GM12878 (cell line): ENCODE measurements around the gene NDOR1. TPM values are rescaled to one million over a fixed set of nuclear protein-coding genes. Genes with fewer than 3 reads are reported as not detected.

Experiments
- FOS ChIP-seq: IDR thresholded peaks from 3 replicates; pipeline ENCODE4 v1.6.1; 2011; ENCODE audit warnings: borderline replicate concordance; ENCODE audit not compliant: insufficient read length; ENCODE audit errors: extremely low read depth
- IRF4 ChIP-seq: IDR thresholded peaks from 2 replicates; pipeline ENCODE4 v1.6.1; 2011; ENCODE audit warnings: low read depth, low read length
- MAX ChIP-seq: IDR thresholded peaks from 2 replicates; pipeline ENCODE4 v1.6.1; 2012; ENCODE audit warnings: low read depth, low read length, improper control_type of control experiment
- MTA2 ChIP-seq: fragments of 450-650 bp; IDR thresholded peaks from 2 replicates; pipeline ENCODE4 v1.6.1; 2016; ENCODE audit warnings: low read depth, mild to moderate bottlenecking, moderate library complexity
- POLR2A ChIP-seq: IDR thresholded peaks from 2 replicates; pipeline ENCODE4 v1.6.1; 2011; ENCODE audit warnings: low read depth, mild to moderate bottlenecking, low read length
- SIN3A ChIP-seq: IDR thresholded peaks from 2 replicates; pipeline ENCODE4 v1.6.1; 2012; ENCODE audit warnings: low read depth, low read length, improper control_type of control experiment
- SIX5 ChIP-seq: IDR thresholded peaks from 2 replicates; pipeline ENCODE4 v1.6.1; 2011; ENCODE audit warnings: mild to moderate bottlenecking, low read depth, low read length, moderate library complexity; ENCODE audit not compliant: severe bottlenecking
- SREBF1 ChIP-seq: IDR thresholded peaks from 2 replicates; pipeline ENCODE4 v1.6.1; 2012; ENCODE audit warnings: mild to moderate bottlenecking, low read length
- SREBF2 ChIP-seq: IDR thresholded peaks from 2 replicates; pipeline ENCODE4 v1.6.1; 2012; ENCODE audit warnings: mild to moderate bottlenecking, low read length
- STAT1 ChIP-seq: fragments of 450-650 bp; conservative IDR thresholded peaks from 2 replicates; pipeline ENCODE4 v1.6.1; 2014; ENCODE audit warnings: antibody characterized with exemption, mild to moderate bottlenecking
- WRNIP1 ChIP-seq: IDR thresholded peaks from 2 replicates; pipeline ENCODE4 v1.6.1; 2011; ENCODE audit warnings: low read depth, low read length, improper control_type of control experiment, borderline replicate concordance
- ZBTB33 ChIP-seq: fragments of 450-650 bp; IDR thresholded peaks from 2 replicates; pipeline ENCODE4 v1.6.1; 2017; ENCODE audit warnings: mild to moderate bottlenecking
- ZNF687 ChIP-seq: fragments of 450-650 bp; IDR thresholded peaks from 2 replicates; pipeline ENCODE4 v1.6.1; 2017; ENCODE audit warnings: mild to moderate bottlenecking, moderate library complexity
- polyA plus RNA-seq, 11 experiments: library from polyadenylated mRNA; depleted of rRNA in 4 of 11; unstranded in 6 of 11; stranded (reverse) in 5 of 11; fragments of >200 nt; fragmentation: Nextera tagmentation in 4 of 11; fragmentation: Illumina TruSeq in 1 of 11; extraction: Ambion mirVana in 4 of 11; extraction: Trizol in 1 of 11; gene quantifications; 1 replicate in 1 of 11; 2 replicates in 10 of 11; pipeline versions ENCODE4 v1.2.1 to v1.2.3, GENCODE V29; 2011 to 2016; ENCODE audit warnings: inconsistent platforms in 2 of 11, missing spikeins in 2 of 11, low read depth in 1 of 11
- total RNA-seq, 4 experiments: library from RNA; depleted of rRNA in 3 of 4; stranded (reverse); fragments of >200 nt in 3 of 4; fragmentation: Illumina TruSeq in 1 of 4; extraction: Trizol in 1 of 4; gene quantifications; 2 replicates each; pipeline versions ENCODE4 v1.2.1 to v1.2.3, GENCODE V29; 2013 to 2021
- TF ChIP-seq, protein P1 (sequence below): fragments of 450-650 bp; formaldehyde crosslinking; IDR thresholded peaks from 2 replicates; pipeline ENCODE4 v1.4.0; 2022; ENCODE audit warnings: mild to moderate bottlenecking, moderate library complexity
- TF ChIP-seq, protein P2 (sequence below): IDR thresholded peaks from 2 replicates; pipeline ENCODE4 v1.6.1; 2012; ENCODE audit warnings: low read depth, low read length, improper control_type of control experiment
- TF ChIP-seq, protein P3 (sequence below): fragments of 450-650 bp; IDR thresholded peaks from 2 replicates; pipeline ENCODE4 v1.6.1; 2017; ENCODE audit warnings: mild to moderate bottlenecking, low read depth, inconsistent platforms; ENCODE audit not compliant: poor library complexity, severe bottlenecking

Gene NDOR1
- total and polyA plus RNA-seq, 10 of the 15 experiments (the other 5 are each of a cell fraction or from before 2014, with no cell fraction given) = 0.04 to 32.9 (median 11.1) TPM

GRCh38 chr9:137254624-137255447 is 49.3 kb downstream of the NDOR1 start, which contains the start of gene NELFB (continued):
- TF ChIP-seq ZNF687 (0 out of 2 replicates have a peak, but pooled peaks have one; percentile 65), MTA2 (no peak), WRNIP1 (no peak), SREBF1 (0 out of 2 replicates have a peak, but pooled peaks have one; percentile 37), ZBTB33 (peak; percentile 36; the same call in 1 of the 2 replicates), SREBF2 (no peak), MAX (peak; percentile 71), IRF4 (no peak), SIX5 (peak; percentile 80), FOS (no peak), POLR2A (peak; percentile 78), SIN3A (peak; percentile 83), STAT1 (0 out of 2 replicates have a peak, but pooled peaks have one; percentile 83)
- TF ChIP-seq, protein P1, sequence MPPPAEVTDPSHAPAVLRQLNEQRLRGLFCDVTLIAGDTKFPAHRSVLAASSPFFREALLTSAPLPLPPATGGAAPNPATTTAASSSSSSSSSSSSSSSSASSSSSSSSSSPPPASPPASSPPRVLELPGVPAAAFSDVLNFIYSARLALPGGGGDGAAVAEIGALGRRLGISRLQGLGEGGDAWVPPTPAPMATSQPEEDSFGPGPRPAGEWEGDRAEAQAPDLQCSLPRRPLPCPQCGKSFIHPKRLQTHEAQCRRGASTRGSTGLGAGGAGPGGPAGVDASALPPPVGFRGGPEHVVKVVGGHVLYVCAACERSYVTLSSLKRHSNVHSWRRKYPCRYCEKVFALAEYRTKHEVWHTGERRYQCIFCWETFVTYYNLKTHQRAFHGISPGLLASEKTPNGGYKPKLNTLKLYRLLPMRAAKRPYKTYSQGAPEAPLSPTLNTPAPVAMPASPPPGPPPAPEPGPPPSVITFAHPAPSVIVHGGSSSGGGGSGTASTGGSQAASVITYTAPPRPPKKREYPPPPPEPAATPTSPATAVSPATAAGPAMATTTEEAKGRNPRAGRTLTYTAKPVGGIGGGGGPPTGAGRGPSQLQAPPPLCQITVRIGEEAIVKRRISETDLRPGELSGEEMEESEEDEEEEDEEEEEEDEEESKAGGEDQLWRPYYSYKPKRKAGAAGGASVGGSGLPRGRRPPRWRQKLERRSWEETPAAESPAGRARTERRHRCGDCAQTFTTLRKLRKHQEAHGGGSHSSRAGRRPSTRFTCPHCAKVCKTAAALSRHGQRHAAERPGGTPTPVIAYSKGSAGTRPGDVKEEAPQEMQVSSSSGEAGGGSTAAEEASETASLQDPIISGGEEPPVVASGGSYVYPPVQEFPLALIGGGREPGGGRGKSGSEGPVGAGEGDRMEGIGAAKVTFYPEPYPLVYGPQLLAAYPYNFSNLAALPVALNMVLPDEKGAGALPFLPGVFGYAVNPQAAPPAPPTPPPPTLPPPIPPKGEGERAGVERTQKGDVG (CRISPR knock-in tag) = no peak
- TF ChIP-seq, protein P2, sequence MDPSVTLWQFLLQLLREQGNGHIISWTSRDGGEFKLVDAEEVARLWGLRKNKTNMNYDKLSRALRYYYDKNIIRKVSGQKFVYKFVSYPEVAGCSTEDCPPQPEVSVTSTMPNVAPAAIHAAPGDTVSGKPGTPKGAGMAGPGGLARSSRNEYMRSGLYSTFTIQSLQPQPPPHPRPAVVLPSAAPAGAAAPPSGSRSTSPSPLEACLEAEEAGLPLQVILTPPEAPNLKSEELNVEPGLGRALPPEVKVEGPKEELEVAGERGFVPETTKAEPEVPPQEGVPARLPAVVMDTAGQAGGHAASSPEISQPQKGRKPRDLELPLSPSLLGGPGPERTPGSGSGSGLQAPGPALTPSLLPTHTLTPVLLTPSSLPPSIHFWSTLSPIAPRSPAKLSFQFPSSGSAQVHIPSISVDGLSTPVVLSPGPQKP = no peak; the same call in 1 of the 2 replicates
- TF ChIP-seq, protein P3, sequence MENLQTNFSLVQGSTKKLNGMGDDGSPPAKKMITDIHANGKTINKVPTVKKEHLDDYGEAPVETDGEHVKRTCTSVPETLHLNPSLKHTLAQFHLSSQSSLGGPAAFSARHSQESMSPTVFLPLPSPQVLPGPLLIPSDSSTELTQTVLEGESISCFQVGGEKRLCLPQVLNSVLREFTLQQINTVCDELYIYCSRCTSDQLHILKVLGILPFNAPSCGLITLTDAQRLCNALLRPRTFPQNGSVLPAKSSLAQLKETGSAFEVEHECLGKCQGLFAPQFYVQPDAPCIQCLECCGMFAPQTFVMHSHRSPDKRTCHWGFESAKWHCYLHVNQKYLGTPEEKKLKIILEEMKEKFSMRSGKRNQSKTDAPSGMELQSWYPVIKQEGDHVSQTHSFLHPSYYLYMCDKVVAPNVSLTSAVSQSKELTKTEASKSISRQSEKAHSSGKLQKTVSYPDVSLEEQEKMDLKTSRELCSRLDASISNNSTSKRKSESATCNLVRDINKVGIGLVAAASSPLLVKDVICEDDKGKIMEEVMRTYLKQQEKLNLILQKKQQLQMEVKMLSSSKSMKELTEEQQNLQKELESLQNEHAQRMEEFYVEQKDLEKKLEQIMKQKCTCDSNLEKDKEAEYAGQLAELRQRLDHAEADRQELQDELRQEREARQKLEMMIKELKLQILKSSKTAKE = no peak
